ENCODE measurements around the gene LRP1B.

DNA sequence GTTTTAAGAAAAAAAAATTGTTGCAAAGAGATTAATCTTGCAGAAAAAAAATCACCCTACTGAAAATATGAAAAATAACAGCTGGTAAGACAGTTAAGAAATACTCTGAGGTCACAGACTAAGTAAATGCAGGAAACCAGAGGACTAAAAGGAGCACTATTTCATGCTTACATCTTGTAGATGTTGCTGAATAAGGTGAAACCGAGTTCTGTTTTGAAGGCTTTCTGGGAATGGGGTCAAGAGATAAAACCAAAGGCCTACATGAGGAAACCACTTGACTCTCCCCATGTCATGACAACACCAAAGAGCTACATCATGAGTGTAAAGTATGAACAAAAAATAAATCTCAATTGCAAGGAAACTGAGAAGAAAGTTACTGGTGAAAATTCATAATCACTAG lies 197.6 kb downstream of the LRP1B start:
- TF ChIP-seq, protein P1, sequence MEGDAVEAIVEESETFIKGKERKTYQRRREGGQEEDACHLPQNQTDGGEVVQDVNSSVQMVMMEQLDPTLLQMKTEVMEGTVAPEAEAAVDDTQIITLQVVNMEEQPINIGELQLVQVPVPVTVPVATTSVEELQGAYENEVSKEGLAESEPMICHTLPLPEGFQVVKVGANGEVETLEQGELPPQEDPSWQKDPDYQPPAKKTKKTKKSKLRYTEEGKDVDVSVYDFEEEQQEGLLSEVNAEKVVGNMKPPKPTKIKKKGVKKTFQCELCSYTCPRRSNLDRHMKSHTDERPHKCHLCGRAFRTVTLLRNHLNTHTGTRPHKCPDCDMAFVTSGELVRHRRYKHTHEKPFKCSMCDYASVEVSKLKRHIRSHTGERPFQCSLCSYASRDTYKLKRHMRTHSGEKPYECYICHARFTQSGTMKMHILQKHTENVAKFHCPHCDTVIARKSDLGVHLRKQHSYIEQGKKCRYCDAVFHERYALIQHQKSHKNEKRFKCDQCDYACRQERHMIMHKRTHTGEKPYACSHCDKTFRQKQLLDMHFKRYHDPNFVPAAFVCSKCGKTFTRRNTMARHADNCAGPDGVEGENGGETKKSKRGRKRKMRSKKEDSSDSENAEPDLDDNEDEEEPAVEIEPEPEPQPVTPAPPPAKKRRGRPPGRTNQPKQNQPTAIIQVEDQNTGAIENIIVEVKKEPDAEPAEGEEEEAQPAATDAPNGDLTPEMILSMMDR (IDR thresholded peaks at IDR 0.05 in 4 of 5, conservative IDR thresholded peaks at IDR 0.05 in 1 of 5) = no peak
- no peak for TF ChIP-seq POLR2A (IDR thresholded peaks at IDR 0.05)
